Measurements from ENCODE around the gene IAH1. TPM values are rescaled to one million over a fixed set of nuclear protein-coding genes. Genes with fewer than 3 reads are reported as not detected.

The IAH1 gene
- total RNA-seq, 2 experiments from 2014 or later, result 69.2 to 79.0 TPM

Other genes starting within 250 kb of the IAH1 start
- gene ITGB1BP1, start 51.0 kb upstream of the IAH1 start, total RNA-seq, result 100 to 1,000 TPM; 112 to 119 TPM
- gene CPSF3, start 50.9 kb upstream of the IAH1 start, total RNA-seq, result 10 to 100 TPM; 49.7 to 51.7 TPM
- gene ADAM17, start 81.3 kb downstream of the IAH1 start, total RNA-seq, result 10 to 100 TPM; 28.9 to 31.0 TPM
- gene YWHAQ, start 156.4 kb downstream of the IAH1 start, total RNA-seq, result 100 to 1,000 TPM; 335 to 351 TPM

Data from activated CD4-positive, alpha-beta memory T cell treated with anti-CD3 and anti-CD28 coated beads, Interleukin-2, amount 10 ng/mL, durations not matched to agents 7 days and 5 days (primary cell).